Measurements from ENCODE around the gene ZNF649.

DNA sequence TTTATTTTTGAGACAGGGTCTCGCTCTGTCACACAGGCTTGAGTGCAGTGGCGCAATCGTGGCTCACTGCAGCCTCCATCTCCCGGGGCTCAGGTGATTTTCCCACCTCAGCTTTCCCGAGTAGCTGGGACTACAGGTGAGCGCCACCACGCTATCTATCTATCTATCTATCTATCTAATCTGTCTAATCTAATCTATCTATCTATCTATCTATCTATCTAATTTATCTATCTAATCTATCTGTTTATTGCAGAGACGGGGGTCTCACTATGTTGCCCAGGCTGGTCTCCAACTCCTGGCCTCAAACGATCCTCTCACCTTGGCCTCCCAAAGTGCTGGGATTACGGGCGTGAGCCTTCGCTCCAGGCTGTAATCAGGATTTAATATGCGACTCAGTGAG, 23.0 kb upstream of the ZNF649 start:
- TF ChIP-seq, protein P1, sequence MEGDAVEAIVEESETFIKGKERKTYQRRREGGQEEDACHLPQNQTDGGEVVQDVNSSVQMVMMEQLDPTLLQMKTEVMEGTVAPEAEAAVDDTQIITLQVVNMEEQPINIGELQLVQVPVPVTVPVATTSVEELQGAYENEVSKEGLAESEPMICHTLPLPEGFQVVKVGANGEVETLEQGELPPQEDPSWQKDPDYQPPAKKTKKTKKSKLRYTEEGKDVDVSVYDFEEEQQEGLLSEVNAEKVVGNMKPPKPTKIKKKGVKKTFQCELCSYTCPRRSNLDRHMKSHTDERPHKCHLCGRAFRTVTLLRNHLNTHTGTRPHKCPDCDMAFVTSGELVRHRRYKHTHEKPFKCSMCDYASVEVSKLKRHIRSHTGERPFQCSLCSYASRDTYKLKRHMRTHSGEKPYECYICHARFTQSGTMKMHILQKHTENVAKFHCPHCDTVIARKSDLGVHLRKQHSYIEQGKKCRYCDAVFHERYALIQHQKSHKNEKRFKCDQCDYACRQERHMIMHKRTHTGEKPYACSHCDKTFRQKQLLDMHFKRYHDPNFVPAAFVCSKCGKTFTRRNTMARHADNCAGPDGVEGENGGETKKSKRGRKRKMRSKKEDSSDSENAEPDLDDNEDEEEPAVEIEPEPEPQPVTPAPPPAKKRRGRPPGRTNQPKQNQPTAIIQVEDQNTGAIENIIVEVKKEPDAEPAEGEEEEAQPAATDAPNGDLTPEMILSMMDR (IDR thresholded peaks at IDR 0.05), result no peak
- no peak for TF ChIP-seq POLR2AphosphoS5 (IDR thresholded peaks at IDR 0.05; ENCODE audit: insufficient read depth in 1 of 2, low read depth in 1 of 2)
- TF ChIP-seq POLR2A (IDR thresholded peaks at IDR 0.05), result no peak

Measured in vagina (tissue), 2 donors.